Measurements from ENCODE around the gene METTL5.

The METTL5 gene

DNA sequence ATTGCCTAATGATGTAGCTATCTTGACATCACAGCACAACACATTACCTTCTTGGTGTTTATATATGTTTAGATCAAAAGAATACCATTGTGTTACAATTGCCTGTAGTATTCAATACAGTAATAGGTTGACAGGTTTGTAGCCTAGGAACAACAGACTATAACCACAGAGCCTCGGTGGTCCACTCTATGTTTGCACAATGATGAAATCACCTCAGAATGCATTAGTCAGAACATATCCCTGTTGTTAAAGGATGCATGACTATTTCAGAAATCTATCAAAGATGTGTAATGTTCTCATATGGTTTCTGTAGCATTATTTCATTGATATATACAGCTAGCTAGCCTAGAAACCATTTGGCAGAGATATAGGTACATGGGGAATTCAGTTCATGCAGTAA, 8.9 kb downstream of the METTL5 start:
- DNase-seq (ENCODE audit: insufficient read length, low spot score): no peak
- FAIRE-seq: peak; percentile 5

GRCh38 chr2:169808221-169808620, 16.5 kb downstream of the METTL5 start:
- no peak for FAIRE-seq
- no peak for DNase-seq (ENCODE audit: insufficient read length, low spot score)
- TF ChIP-seq POLR2A (IDR thresholded peaks at IDR 0.05; ENCODE audit: low read depth, low read length) (no peak), TAF1 (IDR thresholded peaks at IDR 0.05; ENCODE audit: low read depth, low read length) (no peak), POLR2AphosphoS5 (IDR thresholded peaks at IDR 0.05; ENCODE audit: low read depth, low read length) (no peak), POU2F2 (IDR thresholded peaks at IDR 0.05; ENCODE audit: low read depth, low read length) (no peak), PAX5 (IDR thresholded peaks at IDR 0.05; ENCODE audit: insufficient read depth, low read length, severe bottlenecking) (no peak), SPI1 (IDR thresholded peaks at IDR 0.05; ENCODE audit: low read depth, low read length) (no peak)

More for the DNA sequence above, 8.9 kb downstream of the METTL5 start:
- TF ChIP-seq SPI1 (IDR thresholded peaks at IDR 0.05; ENCODE audit: low read depth, low read length): no peak

- no peak for TF ChIP-seq POLR2AphosphoS5 (IDR thresholded peaks at IDR 0.05; ENCODE audit: low read depth, low read length)
- TF ChIP-seq PAX5 (IDR thresholded peaks at IDR 0.05; ENCODE audit: insufficient read depth, low read length, severe bottlenecking): no peak
- no peak for TF ChIP-seq SPI1 (IDR thresholded peaks at IDR 0.05; ENCODE audit: low read depth, low read length)
- TF ChIP-seq POU2F2 (IDR thresholded peaks at IDR 0.05; ENCODE audit: low read depth, low read length): no peak
- TF ChIP-seq POLR2A (IDR thresholded peaks at IDR 0.05; ENCODE audit: low read depth, low read length): no peak
- TF ChIP-seq TAF1 (IDR thresholded peaks at IDR 0.05; ENCODE audit: low read depth, low read length): no peak
- DNase-seq (ENCODE audit: insufficient read length, low spot score) (no peak), FAIRE-seq (no peak)
Observed at GRCh38 chr2:169806586-169806985, 18.1 kb downstream of the METTL5 start.

DNA sequence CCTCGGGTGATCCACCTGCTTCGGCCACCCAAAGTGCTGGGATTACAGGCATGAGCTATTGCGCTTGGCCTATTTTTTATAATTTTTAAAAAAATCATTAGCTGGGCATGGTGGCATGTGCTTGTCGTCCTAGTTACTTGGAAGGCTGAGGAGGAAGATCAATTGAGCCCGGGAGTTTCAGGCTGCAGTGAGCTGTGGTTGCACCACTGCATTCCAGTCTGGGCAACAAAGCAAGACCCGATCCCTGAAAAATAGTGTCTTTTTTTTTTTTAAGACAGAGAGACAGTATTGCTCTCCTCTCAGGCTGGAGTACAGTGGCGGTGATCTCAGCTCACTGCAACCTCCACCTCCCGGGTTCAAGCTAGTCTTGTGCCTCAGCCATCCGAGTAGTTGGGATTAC, 21.2 kb downstream of the METTL5 start:
- DNase-seq (ENCODE audit: insufficient read length, low spot score) (no peak), FAIRE-seq (no peak)
- TF ChIP-seq POLR2A (IDR thresholded peaks at IDR 0.05; ENCODE audit: low read depth, low read length): no peak
- TF ChIP-seq PAX5 (IDR thresholded peaks at IDR 0.05; ENCODE audit: insufficient read depth, low read length, severe bottlenecking): no peak
- no peak for TF ChIP-seq POLR2AphosphoS5 (IDR thresholded peaks at IDR 0.05; ENCODE audit: low read depth, low read length)
- TF ChIP-seq SPI1 (IDR thresholded peaks at IDR 0.05; ENCODE audit: low read depth, low read length): no peak
- no peak for TF ChIP-seq POU2F2 (IDR thresholded peaks at IDR 0.05; ENCODE audit: low read depth, low read length)
- TF ChIP-seq TAF1 (IDR thresholded peaks at IDR 0.05; ENCODE audit: low read depth, low read length): no peak

- DNase-seq (ENCODE audit: insufficient read length, low spot score) (peak; percentile 77), FAIRE-seq (peak; percentile 97)
- TF ChIP-seq TAF1 (IDR thresholded peaks at IDR 0.05; ENCODE audit: low read depth, low read length): peak; percentile 70
- TF ChIP-seq SPI1 (IDR thresholded peaks at IDR 0.05; ENCODE audit: low read depth, low read length): no peak
- peak; percentile 44; the same call in 1 of the 2 replicates for TF ChIP-seq POLR2A (IDR thresholded peaks at IDR 0.05; ENCODE audit: low read depth, low read length)
- peak; percentile 83 for TF ChIP-seq POLR2AphosphoS5 (IDR thresholded peaks at IDR 0.05; ENCODE audit: low read depth, low read length)
- no peak for TF ChIP-seq PAX5 (IDR thresholded peaks at IDR 0.05; ENCODE audit: insufficient read depth, low read length, severe bottlenecking)
- no peak for TF ChIP-seq POU2F2 (IDR thresholded peaks at IDR 0.05; ENCODE audit: low read depth, low read length)
Observed at GRCh38 chr2:169798718-169799592, 25.8 kb downstream of the METTL5 start, which contains the start of gene SSB. Gene SSB, plus strand, starts transcription at chr2:169798871. Its CDS starts 2,090 bp downstream, at chr2:169800961.

DNA sequence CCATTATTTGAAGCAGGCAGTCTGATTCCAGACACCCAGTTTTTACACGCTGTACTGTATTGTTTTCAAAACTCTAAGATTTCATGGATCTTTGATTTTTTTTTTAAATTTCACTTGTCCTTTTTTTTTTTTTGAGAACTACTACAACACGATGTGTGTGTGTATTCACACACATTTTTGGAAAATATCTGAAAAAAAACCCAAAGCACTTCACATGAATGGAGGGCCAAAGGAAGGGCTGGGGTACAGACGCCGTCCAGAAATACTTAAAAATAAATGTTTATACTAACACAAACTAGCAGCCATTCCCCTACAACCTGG, 26.3 kb downstream of the METTL5 start:
- no peak for TF ChIP-seq SPI1 (IDR thresholded peaks at IDR 0.05; ENCODE audit: low read depth, low read length)
- no peak for TF ChIP-seq POLR2AphosphoS5 (IDR thresholded peaks at IDR 0.05; ENCODE audit: low read depth, low read length)
- TF ChIP-seq POLR2A (IDR thresholded peaks at IDR 0.05; ENCODE audit: low read depth, low read length): no peak
- TF ChIP-seq POU2F2 (IDR thresholded peaks at IDR 0.05; ENCODE audit: low read depth, low read length): no peak
- TF ChIP-seq TAF1 (IDR thresholded peaks at IDR 0.05; ENCODE audit: low read depth, low read length): no peak
- no peak for TF ChIP-seq PAX5 (IDR thresholded peaks at IDR 0.05; ENCODE audit: insufficient read depth, low read length, severe bottlenecking)
- DNase-seq (ENCODE audit: insufficient read length, low spot score): no peak
- FAIRE-seq: no peak

DNA sequence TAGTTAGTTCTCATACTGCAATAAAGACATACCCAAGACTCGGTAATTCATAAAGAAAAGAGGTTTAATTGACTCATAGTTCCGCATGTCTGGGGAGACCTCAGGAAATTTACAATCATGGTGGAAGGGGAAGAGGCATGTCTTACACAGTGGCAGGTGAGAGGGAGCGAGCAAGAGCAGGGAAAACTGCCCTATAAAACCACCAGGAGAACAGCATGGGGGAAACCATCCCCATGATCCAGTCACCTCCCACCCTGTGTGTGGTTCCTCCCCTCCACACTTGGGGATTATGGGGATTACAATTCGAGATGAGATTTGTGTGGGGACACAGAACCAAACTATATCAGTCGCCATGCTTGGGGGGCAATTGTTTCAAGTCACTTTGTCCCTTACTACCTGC, 27.1 kb downstream of the METTL5 start:
- no peak for FAIRE-seq
- TF ChIP-seq POU2F2 (IDR thresholded peaks at IDR 0.05; ENCODE audit: low read depth, low read length): no peak
- no peak for TF ChIP-seq POLR2AphosphoS5 (IDR thresholded peaks at IDR 0.05; ENCODE audit: low read depth, low read length)
- TF ChIP-seq POLR2A (IDR thresholded peaks at IDR 0.05; ENCODE audit: low read depth, low read length): no peak
- TF ChIP-seq TAF1 (IDR thresholded peaks at IDR 0.05; ENCODE audit: low read depth, low read length): no peak
- no peak for TF ChIP-seq PAX5 (IDR thresholded peaks at IDR 0.05; ENCODE audit: insufficient read depth, low read length, severe bottlenecking)
- TF ChIP-seq SPI1 (IDR thresholded peaks at IDR 0.05; ENCODE audit: low read depth, low read length): no peak
- DNase-seq (ENCODE audit: insufficient read length, low spot score): no peak

DNA sequence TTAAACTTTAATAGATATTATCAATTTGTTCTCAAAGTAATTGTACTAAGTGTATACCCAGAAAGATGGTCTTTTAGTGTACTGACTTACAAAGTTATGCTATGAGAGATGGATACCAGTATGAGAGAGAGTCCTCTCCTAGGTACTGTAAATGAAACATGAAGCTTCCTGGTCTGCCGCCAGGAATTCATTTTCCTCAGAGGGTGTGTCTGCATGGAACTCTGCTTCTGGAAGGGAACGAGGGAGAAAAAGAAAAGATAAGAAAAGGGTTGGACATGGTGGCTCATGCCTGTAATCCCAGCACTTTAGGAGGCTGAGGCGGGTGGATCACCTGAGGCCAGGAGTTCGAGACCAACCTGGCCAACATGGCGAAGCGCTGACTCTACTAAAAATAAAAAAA, 28.3 kb downstream of the METTL5 start:
- FAIRE-seq: no peak
- no peak for DNase-seq (ENCODE audit: insufficient read length, low spot score)
- TF ChIP-seq POLR2AphosphoS5 (IDR thresholded peaks at IDR 0.05; ENCODE audit: low read depth, low read length) (no peak), POU2F2 (IDR thresholded peaks at IDR 0.05; ENCODE audit: low read depth, low read length) (no peak), TAF1 (IDR thresholded peaks at IDR 0.05; ENCODE audit: low read depth, low read length) (no peak), SPI1 (IDR thresholded peaks at IDR 0.05; ENCODE audit: low read depth, low read length) (no peak), POLR2A (IDR thresholded peaks at IDR 0.05; ENCODE audit: low read depth, low read length) (no peak), PAX5 (IDR thresholded peaks at IDR 0.05; ENCODE audit: insufficient read depth, low read length, severe bottlenecking) (no peak)

DNA sequence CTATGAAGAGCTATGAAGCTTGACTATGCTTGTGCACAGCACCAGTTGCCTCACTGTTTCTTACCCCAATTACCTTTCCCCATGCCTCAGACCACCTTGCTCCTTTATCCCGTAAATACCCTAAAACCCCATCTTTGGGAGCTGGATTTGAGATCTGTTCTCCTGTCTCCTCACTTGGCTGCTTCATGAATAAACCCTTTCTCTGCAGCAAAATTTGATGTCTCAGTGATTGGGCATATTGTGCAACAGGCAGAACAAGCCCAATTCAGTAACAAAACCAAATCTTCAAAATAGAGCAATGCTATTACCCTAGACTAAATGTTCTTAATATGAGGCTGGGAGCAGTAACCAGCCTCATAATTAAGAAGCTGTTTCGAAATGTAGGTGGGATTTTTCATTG, 29.5 kb downstream of the METTL5 start:
- DNase-seq (ENCODE audit: insufficient read length, low spot score) (no peak), FAIRE-seq (no peak)
- TF ChIP-seq SPI1 (IDR thresholded peaks at IDR 0.05; ENCODE audit: low read depth, low read length) (no peak), PAX5 (IDR thresholded peaks at IDR 0.05; ENCODE audit: insufficient read depth, low read length, severe bottlenecking) (no peak), POU2F2 (IDR thresholded peaks at IDR 0.05; ENCODE audit: low read depth, low read length) (no peak)

DNA sequence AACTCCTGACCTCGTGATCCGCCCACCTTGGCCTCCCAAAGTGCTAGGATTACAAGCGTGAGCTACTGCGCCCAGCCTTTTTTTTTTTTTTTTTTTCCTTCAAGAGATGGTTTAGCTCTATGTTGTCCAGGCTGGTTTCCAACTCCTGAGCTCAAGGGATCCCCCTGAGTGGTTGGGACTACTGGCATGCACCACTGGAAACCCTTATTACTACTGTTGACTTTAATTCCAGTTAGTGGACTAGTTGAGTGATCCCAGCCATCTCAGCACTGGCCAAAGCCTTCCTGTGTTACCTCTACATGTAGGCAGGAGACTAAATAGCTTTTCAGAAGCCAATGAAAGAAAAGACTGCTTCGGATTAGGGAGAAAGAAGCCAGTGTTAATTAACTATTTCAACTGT, 34.1 kb downstream of the METTL5 start:
- FAIRE-seq (no peak), DNase-seq (ENCODE audit: insufficient read length, low spot score) (no peak)
- TF ChIP-seq POLR2A (IDR thresholded peaks at IDR 0.05; ENCODE audit: low read depth, low read length) (no peak), POLR2AphosphoS5 (IDR thresholded peaks at IDR 0.05; ENCODE audit: low read depth, low read length) (no peak), SPI1 (IDR thresholded peaks at IDR 0.05; ENCODE audit: low read depth, low read length) (no peak), PAX5 (IDR thresholded peaks at IDR 0.05; ENCODE audit: insufficient read depth, low read length, severe bottlenecking) (no peak), TAF1 (IDR thresholded peaks at IDR 0.05; ENCODE audit: low read depth, low read length) (no peak), POU2F2 (IDR thresholded peaks at IDR 0.05; ENCODE audit: low read depth, low read length) (no peak)
